ENCODE data around the gene FGD3. TPM values are rescaled to one million over a fixed set of nuclear protein-coding genes. Genes with fewer than 3 reads are reported as not detected.

The FGD3 gene
- total RNA-seq, 1 donor: not detected

- no peak for DNase-seq (ENCODE audit: low read depth)
- no peak overlapping the region for H3K4me3 ChIP-seq (ENCODE audit: low read depth, low read length)
- TF ChIP-seq CTCF (IDR thresholded peaks at IDR 0.05; ENCODE audit: insufficient read depth, low read depth, low read length): no peak
These were observed 87.9 kb downstream of the FGD3 start for GRCh38 chr9:93035106-93035660.

- no peak for TF ChIP-seq CTCF (IDR thresholded peaks at IDR 0.05; ENCODE audit: insufficient read depth, low read depth, low read length)
- no peak for DNase-seq (ENCODE audit: low read depth)
These were observed 88.6 kb downstream of the FGD3 start for GRCh38 chr9:93035821-93036351.

GRCh38 chr9:93036887-93037475 lies 89.7 kb downstream of the FGD3 start:
- no peak for DNase-seq (ENCODE audit: low read depth)
- H3K4me3 ChIP-seq (ENCODE audit: low read depth, low read length): no peak overlapping the region
- no peak for TF ChIP-seq CTCF (IDR thresholded peaks at IDR 0.05; ENCODE audit: insufficient read depth, low read depth, low read length)

More at GRCh38 chr9:93035821-93036351, 88.6 kb downstream of the FGD3 start:
- no peak overlapping the region for H3K4me3 ChIP-seq (ENCODE audit: low read depth, low read length)

GRCh38 chr9:93037476-93037971 lies 90.2 kb downstream of the FGD3 start:
- DNase-seq (ENCODE audit: low read depth): no peak
- H3K4me3 ChIP-seq (ENCODE audit: low read depth, low read length): no peak overlapping the region
- TF ChIP-seq CTCF (IDR thresholded peaks at IDR 0.05; ENCODE audit: insufficient read depth, low read depth, low read length): no peak

- no peak overlapping the region for H3K4me3 ChIP-seq (ENCODE audit: low read depth, low read length)
- DNase-seq (ENCODE audit: low read depth): no peak
- no peak for TF ChIP-seq CTCF (IDR thresholded peaks at IDR 0.05; ENCODE audit: insufficient read depth, low read depth, low read length)
These were observed 91.6 kb downstream of the FGD3 start for GRCh38 chr9:93038918-93039317.

- no peak for TF ChIP-seq CTCF (IDR thresholded peaks at IDR 0.05; ENCODE audit: insufficient read depth, low read depth, low read length)
These were observed 92.1 kb downstream of the FGD3 start for GRCh38 chr9:93039456-93039855.

More at GRCh38 chr9:93039456-93039855, 92.1 kb downstream of the FGD3 start:
- no peak for DNase-seq (ENCODE audit: low read depth)
- H3K4me3 ChIP-seq (ENCODE audit: low read depth, low read length): no peak overlapping the region

Measured in fibroblast of villous mesenchyme (primary cell).